ENCODE measurements around the gene JMJD7.

GRCh38 chr15:41856716-41857115 is 28.8 kb downstream of the JMJD7 start:
- TF ChIP-seq CTCF (IDR thresholded peaks at IDR 0.05) (no peak), POLR2A (IDR thresholded peaks at IDR 0.05) (no peak)
